ENCODE measurements around the gene HAAO.

HAAO gene

GRCh38 chr2:42812899-42813479 is 20.6 kb upstream of the HAAO start:
- no peak for DNase-seq

GRCh38 chr2:42810971-42811811 is 18.8 kb upstream of the HAAO start:
- no peak for DNase-seq

- DNase-seq = peak; percentile 75
These were observed 18.0 kb upstream of the HAAO start for GRCh38 chr2:42810121-42810970.

GRCh38 chr2:42809819-42810120 is 17.4 kb upstream of the HAAO start:
- peak; percentile 58 for DNase-seq

- DNase-seq = no peak
These were observed 16.9 kb upstream of the HAAO start for GRCh38 chr2:42809131-42809818.

DNA sequence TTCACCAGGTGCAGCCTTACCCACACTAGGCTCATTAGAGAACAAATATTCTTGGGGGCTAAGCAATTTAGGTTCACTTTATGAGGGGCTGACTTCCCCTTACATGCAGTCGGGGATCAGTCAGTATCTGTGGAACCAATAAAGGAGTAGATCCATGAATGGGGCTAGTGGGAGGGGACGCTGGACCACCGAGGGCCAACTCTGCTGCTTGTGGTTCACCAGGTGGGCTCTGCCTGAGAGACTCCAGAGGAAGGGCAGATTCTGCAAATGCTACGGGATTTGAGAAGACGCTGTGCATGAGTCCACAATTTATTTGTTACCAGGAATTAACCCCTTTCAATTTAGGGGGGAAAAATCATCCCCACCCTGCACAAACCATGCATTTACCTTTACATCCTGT is 15.9 kb upstream of the HAAO start:
- DNase-seq = no peak

GRCh38 chr2:42806786-42807185 is 14.4 kb upstream of the HAAO start:
- DNase-seq = no peak

DNA sequence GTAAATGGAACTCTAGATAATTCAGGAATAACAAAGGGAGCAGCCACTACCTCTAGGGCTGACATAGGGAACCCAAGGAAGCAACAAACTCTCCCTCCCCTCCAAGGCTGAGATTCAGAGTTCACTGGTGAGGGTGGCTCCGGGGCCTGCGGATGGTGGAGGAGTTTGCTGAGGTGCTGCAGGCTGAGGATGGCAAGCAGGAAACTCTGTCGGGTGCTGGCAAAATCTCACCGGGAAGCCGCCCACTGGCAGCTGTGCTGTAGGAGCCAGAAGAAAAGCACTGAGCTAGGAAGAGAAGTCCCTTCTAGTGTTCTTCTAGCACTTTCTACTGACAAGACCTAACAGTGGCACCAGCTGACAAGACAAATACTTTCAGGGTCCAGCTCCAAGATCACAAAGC is 12.5 kb upstream of the HAAO start:
- DNase-seq = no peak

- no peak for DNase-seq
These were observed 12.0 kb upstream of the HAAO start for GRCh38 chr2:42804338-42804737.

- no peak for DNase-seq
These were observed 9.8 kb upstream of the HAAO start for GRCh38 chr2:42802150-42802549.

GRCh38 chr2:42801381-42801780 is 9.0 kb upstream of the HAAO start:
- no peak for DNase-seq

- no peak for DNase-seq
These were observed 8.6 kb upstream of the HAAO start for GRCh38 chr2:42800981-42801380.

DNA sequence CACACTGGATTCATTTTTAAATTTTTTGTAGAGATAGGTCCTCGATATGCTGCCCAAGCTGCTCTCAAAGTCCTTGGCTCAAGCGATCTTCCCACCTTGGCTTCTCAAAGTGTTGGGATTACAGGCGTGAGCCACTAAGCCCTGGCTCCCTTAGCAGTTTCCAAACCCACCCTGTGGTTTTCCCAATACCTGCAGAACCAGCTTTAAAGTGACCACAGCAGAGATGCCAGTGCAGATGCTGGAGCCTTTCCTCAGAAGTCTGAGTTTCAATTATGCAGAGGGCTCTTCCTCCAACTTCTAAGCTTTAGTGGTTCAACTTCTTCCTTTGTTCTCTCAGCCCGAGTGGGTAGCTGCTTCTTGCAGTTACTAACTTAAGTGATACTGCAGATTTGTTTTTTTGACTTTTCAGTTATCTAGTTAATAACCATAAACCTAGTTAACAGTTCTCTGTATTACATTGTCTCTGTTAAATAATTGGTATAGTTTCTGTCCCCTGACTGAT is 8.1 kb upstream of the HAAO start:
- no peak for DNase-seq

- DNase-seq = no peak
These were observed 7.5 kb upstream of the HAAO start for GRCh38 chr2:42799881-42800280.

DNA sequence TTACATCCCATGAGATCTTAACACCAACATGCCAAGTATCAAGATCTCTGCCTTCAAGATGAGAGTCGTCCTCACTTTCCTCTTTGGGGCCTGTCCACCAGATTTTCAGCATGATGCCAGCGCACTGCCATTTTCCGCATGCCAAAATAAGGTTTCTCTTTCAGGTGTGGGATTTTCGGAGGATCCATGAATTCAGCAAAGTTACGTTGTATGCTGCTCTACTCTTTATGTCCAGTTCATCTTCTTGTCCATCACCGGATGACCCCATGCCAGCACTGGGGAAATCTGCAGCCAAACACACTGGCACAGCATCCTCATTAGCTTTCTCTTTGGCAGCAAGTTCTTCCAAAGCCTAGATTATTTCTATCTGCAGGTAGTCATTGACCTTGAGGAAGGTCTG is 4.9 kb upstream of the HAAO start:
- DNase-seq = no peak

DNA sequence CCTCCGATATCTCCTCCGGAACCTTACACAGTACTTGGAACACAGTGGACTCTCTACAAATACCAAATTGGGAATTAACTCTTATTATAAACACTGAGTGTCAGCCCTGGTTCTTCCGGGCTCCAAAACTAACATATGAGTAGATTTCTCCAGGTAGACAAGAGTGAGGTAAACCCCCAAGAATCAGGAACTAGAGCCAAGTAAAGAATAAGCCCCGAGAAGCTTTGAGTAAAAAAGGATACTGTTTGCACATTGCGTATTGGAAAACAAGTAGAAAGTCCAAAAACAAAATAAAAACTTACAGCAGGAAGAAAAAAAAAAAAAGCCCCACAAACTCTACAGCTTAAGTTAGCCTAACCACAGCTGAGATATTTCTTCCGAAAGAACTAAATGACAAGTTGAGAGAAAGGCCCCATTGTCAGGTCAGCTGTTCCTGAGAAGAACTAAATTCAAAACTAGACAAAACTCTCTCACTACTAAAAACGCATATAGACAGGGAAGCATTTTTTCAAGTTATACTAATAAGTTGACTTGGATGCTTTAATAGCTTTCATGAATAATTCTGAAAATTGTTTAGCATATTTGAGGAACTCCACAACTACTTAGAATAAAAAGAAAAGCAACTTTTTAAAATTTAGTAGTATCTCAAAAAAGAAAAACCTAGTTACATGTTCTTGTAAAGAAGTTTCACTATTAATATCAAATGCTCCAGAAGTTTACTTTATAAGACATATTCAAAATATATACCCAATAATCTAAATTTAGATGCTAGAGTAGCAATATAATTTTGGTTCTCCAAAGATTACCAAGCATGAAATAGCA is 4.3 kb upstream of the HAAO start:
- DNase-seq = no peak

DNA sequence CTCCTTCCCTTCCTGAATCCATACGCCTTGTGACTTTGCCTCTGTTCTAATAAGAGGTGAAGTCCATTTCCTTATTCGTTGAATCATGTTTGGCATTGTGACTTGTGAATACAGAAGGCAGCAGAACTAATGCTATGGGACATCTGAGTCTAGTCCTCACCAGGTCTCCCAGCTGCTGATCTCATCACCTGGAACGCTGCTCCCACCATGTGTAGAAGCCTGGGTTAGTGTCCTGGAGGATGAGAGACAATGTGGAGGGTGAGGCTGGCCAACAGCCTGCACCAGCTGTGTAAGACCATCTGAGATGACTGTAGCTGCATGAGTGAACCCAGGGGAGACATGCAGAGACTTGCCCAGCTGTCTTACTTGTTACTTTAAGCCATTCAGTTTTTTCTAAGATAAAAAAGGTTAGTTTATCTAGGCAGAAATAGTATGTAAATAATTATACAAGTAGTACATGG is 3.5 kb upstream of the HAAO start:
- no peak for DNase-seq

DNA sequence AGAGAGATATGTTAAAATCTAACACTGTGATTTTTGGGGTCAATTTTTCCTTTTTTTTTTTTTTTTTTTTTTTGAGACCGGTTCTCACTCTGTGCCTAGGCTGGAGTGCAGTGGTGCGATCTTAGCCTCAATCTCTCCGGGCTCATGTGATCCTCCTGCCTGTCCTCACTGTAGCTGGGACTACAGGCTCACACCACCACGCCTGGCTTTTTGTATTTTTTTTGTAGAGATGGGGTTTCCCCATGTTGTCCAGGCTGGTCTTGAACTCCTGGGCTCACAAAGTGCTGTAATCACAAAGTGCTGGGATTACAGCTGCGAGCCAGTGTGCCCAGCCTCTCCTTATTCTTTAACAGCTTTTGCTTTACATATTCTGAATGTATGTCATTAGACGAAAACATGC is 2.9 kb upstream of the HAAO start:
- no peak for DNase-seq

DNA sequence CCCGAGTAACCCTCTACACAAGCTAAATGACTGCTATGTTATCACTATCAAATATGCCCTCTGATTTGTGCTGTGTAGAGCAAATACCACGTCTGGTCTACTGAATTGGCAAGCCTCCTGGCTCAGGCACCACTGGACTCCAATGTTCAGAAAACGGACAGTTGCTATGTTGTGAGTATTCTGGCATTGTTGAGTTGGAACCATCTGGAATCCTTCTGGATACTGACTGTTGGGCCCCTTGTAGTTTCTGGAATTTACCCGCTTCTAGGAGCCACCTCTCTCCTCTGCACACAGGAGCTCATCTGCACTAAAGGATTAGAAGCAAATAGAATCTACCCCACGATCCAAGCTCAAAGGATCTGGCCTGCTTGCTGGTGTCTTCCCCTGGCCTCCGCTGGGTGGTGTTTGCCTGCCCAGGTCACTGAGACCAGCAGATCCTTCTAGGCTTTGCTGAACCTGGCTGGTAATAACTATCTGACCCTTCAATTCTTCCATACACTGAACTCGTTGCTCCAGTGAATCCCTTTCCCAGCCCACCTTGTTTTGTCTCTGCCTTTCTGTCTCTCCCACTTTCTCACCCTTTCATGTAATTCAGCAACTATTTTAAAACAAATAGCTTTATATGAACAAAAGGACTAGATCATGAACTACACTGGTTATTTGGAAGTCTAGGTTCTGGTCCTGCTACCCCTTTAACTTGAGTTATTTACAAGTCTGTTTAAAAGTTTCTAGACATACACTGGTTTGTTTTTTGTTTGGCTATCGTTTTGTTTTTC is 2.1 kb upstream of the HAAO start:
- no peak for DNase-seq

DNA sequence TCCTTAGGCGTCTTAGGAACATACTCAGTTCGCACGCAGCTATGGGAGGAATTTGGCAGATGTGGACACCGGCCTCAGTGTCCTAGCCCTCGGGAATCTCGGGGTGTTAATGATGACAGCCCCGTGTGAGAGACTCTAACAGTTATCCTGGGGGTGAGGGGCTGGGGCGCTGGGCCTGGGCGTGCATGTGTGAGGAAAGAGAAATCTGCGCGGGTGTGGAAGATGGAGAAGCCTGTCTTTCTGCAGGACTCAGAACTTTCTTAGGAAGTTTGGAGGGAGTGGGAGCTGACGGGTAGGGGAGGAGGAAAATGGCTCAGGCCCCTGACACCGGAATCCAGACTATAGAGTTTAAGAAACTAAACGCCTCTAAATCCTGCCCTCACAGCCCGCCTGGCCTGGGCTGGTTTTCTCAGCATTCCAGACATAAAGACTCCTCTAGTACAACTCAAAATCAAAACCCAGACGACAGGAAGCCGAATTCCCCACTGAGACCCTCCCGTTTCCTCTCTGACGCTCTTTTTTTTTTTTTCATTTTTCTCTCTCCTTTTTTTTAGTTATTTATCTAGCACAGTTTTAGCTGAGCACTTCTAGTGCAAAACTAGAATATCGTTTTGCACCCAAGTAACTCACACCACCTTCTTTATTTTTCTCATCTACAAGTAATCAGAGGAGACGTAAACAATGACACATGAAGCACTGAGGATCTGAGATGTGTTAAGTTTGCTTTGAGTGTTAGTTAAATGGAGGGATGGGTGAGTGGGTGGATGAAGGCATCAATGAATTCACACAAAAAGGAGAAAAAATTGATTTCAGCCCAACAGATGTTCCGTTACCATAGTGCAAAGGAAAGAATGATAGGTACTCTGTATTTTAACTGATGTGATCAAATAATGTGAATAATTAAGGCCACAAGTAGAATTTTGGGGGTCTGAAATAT is 1.2 kb upstream of the HAAO start:
- no peak for DNase-seq
